Keratinocyte (primary cell): ENCODE measurements around the gene RIC1. TPM values are rescaled to one million over a fixed set of nuclear protein-coding genes. Genes with fewer than 3 reads are reported as not detected.

Source experiments
- DNase-seq: peaks from one replicate; pipeline ENCODE4 v3.0.0-alpha.2; 2011; ENCODE audit warnings: low read depth, missing footprints, low spot score
- FAIRE-seq: peaks from 2 replicates; lab custom pipeline; 2011; peaks lifted over from hg19 to GRCh38; lab: Jason Lieb, UNC
- H2AFZ ChIP-seq: 2 replicates; pipeline ENCODE4 v1.6.0; 2012; ENCODE audit warnings: low read length, control low read depth, inconsistent platforms; ENCODE audit not compliant: control insufficient read depth
- H3K27ac ChIP-seq: 2 replicates; pipeline ENCODE4 v1.5.1; 2011; ENCODE audit warnings: low read length; ENCODE audit not compliant: control insufficient read depth, insufficient read depth
- H3K27me3 ChIP-seq: 3 replicates; pipeline ENCODE4 v1.6.0; 2011; ENCODE audit warnings: low read length; ENCODE audit not compliant: control insufficient read depth, insufficient read depth; ENCODE audit errors: extremely low read depth
- H3K36me3 ChIP-seq, 2 experiments: 2 replicates in 1 of 2; 3 replicates in 1 of 2; pipeline ENCODE4 v1.5.1; 2011; ENCODE audit warnings: low read length in 2 of 2, mild to moderate bottlenecking in 1 of 2; ENCODE audit not compliant: control insufficient read depth in 2 of 2, insufficient read depth in 2 of 2; ENCODE audit errors: extremely low read depth in 1 of 2
- H3K4me1 ChIP-seq: 3 replicates; pipeline ENCODE4 v1.5.1; 2011; ENCODE audit warnings: low read length; ENCODE audit not compliant: control insufficient read depth, insufficient read depth; ENCODE audit errors: extremely low read depth
- H3K4me2 ChIP-seq: 3 replicates; pipeline ENCODE4 v1.6.0; 2011; ENCODE audit warnings: low read depth, low read length; ENCODE audit not compliant: control insufficient read depth, insufficient read depth; ENCODE audit errors: extremely low read depth
- H3K4me3 ChIP-seq, 3 experiments: fragments of 200-600 bp in 1 of 3; sonication (generic) in 1 of 3; 2 replicates in 2 of 3; 3 replicates in 1 of 3; pipeline ENCODE4 v1.5.1; 2011 to 2016; ENCODE audit warnings: low read length in 3 of 3, mild to moderate bottlenecking in 3 of 3, control low read depth in 2 of 3, inconsistent platforms in 1 of 3, low read depth in 1 of 3, mixed read lengths in 1 of 3, mixed run types in 1 of 3, moderate library complexity in 1 of 3; ENCODE audit not compliant: control insufficient read depth in 2 of 3, insufficient read depth in 2 of 3; ENCODE audit errors: extremely low read depth in 1 of 3
- H3K79me2 ChIP-seq: 2 replicates; pipeline ENCODE4 v1.6.0; 2012; ENCODE audit warnings: low read length; ENCODE audit not compliant: control insufficient read depth, insufficient read depth
- H3K9ac ChIP-seq: 3 replicates; pipeline ENCODE4 v1.6.0; 2011; ENCODE audit warnings: low read length; ENCODE audit not compliant: control insufficient read depth, insufficient read depth; ENCODE audit errors: extremely low read depth
- H3K9me1 ChIP-seq: 3 replicates; pipeline ENCODE4 v1.6.0; 2011; ENCODE audit warnings: low read length; ENCODE audit not compliant: control insufficient read depth, insufficient read depth; ENCODE audit errors: extremely low read depth
- H3K9me3 ChIP-seq: 2 replicates; pipeline ENCODE4 v1.5.1; 2012; ENCODE audit warnings: low read depth, low read length; ENCODE audit not compliant: control insufficient read depth
- H4K20me1 ChIP-seq: 3 replicates; pipeline ENCODE4 v1.6.0; 2011; ENCODE audit warnings: low read length; ENCODE audit not compliant: control insufficient read depth, insufficient read depth; ENCODE audit errors: extremely low read depth
- CTCF ChIP-seq, 3 experiments: IDR thresholded peaks in 1 of 3; conservative IDR thresholded peaks in 1 of 3; optimal IDR thresholded peaks in 1 of 3; 2 replicates in 2 of 3; 3 replicates in 1 of 3; pipeline versions ENCODE3 to v1.5.1; 2011; ENCODE audit warnings: low read length in 3 of 3, mild to moderate bottlenecking in 3 of 3, moderate library complexity in 2 of 3, control low read depth in 1 of 3, inconsistent platforms in 1 of 3; ENCODE audit not compliant: insufficient read depth in 2 of 3; ENCODE audit errors: extremely low read depth in 1 of 3
- EZH2 ChIP-seq: IDR thresholded peaks from one replicate; pipeline ENCODE4 v1.6.1; 2012; ENCODE audit warnings: inconsistent platforms, mild to moderate bottlenecking, low read length, moderate library complexity
- dilution Hi-C: fragments of 300-500 bp; cut with MboI; formaldehyde crosslinking; loops from one replicate; pipeline ENCODE4 v1.7.0; 2020; ENCODE audit warnings: low sequenced_read_pairs; ENCODE audit not compliant: extremely low pct_ligation_motif_present
- polyA plus RNA-seq, 5 experiments: library from polyadenylated mRNA; depleted of rRNA in 3 of 5; stranded (reverse) in 3 of 5; stranded (forward) in 1 of 5; unstranded in 1 of 5; fragments of >200 nt; gene quantifications; 1 replicate in 1 of 5; 2 replicates in 3 of 5; 3 replicates in 1 of 5; pipeline versions ENCODE4 v1.2.1 to v1.2.3, GENCODE V29; 2011 to 2012; ENCODE audit warnings: missing spikeins in 2 of 5, low read depth in 1 of 5, low replicate concordance in 1 of 5

The RIC1 gene
- polyA plus RNA-seq, 1 donor (not counting 4 experiments of a cell fraction or from before 2014, with no cell fraction given): 20.5 TPM

GRCh38 chr9:5644501-5644900 is 15.6 kb downstream of the RIC1 start:
- no peak overlapping the region for H2AFZ ChIP-seq
- H3K9ac ChIP-seq: no peak overlapping the region
- no peak for TF ChIP-seq CTCF (optimal IDR thresholded peaks at IDR 0.05 in 1 of 3, IDR thresholded peaks at IDR 0.05 in 1 of 3, conservative IDR thresholded peaks at IDR 0.05 in 1 of 3; ENCODE audit: extremely low read depth in 1 of 3, insufficient read depth in 2 of 3, low read length in 3 of 3)
- TF ChIP-seq EZH2: no peak
- peaks cover 8% of the 10 kb centered on the region for H3K4me1 ChIP-seq
- no peaks in the 10 kb centered on the region for H3K36me3 ChIP-seq
- no peaks in the 10 kb centered on the region for H3K9me1 ChIP-seq
- H3K27me3 ChIP-seq: no peaks in the 10 kb centered on the region
- no peak overlapping the region for H3K4me2 ChIP-seq
- H4K20me1 ChIP-seq: no peaks in the 10 kb centered on the region
- DNase-seq (no peak), FAIRE-seq (no peak)
- no peaks in the 10 kb centered on the region for H3K9me3 ChIP-seq
- peaks cover 96% of the 10 kb centered on the region for H3K79me2 ChIP-seq
- H3K27ac ChIP-seq: no peak overlapping the region
- H3K4me3 ChIP-seq: no peak overlapping the region
- dilution Hi-C loops: no loop called here

DNA sequence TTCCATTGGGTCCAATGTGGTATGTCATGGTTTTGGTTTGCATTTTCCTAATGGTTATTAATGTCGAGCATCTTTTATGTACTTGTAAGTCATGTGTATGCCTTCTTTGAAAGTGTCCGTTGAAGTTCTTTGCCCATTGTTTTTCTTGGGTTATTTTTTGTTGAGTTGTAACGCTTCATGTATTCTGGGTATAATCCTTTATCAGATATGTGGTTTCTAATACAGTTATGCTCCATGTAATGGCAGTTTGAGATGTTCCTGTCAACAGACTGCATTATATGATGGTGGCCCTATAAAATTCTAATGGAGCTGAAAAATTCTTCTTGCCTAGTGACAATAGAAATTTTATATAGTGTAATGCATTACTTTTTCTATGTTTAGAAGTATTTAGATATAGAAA is 17.2 kb downstream of the RIC1 start:
- no peaks in the 10 kb centered on the region for H3K9me3 ChIP-seq
- peaks cover 14% of the 10 kb centered on the region for H3K4me1 ChIP-seq
- FAIRE-seq (no peak), DNase-seq (no peak)
- no peak overlapping the region for H3K9ac ChIP-seq
- H3K27me3 ChIP-seq: no peaks in the 10 kb centered on the region
- H3K36me3 ChIP-seq: no peaks in the 10 kb centered on the region
- peaks cover 98% of the 10 kb centered on the region for H3K79me2 ChIP-seq
- TF ChIP-seq CTCF (optimal IDR thresholded peaks at IDR 0.05 in 1 of 3, IDR thresholded peaks at IDR 0.05 in 1 of 3, conservative IDR thresholded peaks at IDR 0.05 in 1 of 3; ENCODE audit: extremely low read depth in 1 of 3, insufficient read depth in 2 of 3, low read length in 3 of 3): no peak
- TF ChIP-seq EZH2: no peak
- no peak overlapping the region for H3K27ac ChIP-seq
- no peak overlapping the region for H3K4me3 ChIP-seq
- peaks cover 6% of the 10 kb centered on the region for H3K9me1 ChIP-seq
- H2AFZ ChIP-seq: no peak overlapping the region
- no peaks in the 10 kb centered on the region for H4K20me1 ChIP-seq
- no peak overlapping the region for H3K4me2 ChIP-seq
- dilution Hi-C loops: no loop called here
